G401 (cell line): ENCODE results near the gene SSBP2. TPM values are rescaled to one million over a fixed set of nuclear protein-coding genes. Genes with fewer than 3 reads are reported as not detected.
"Not testable (repeated sequence)": the region's sequence is repeated elsewhere in the genome, so short reads cannot be mapped to it uniquely, and the experiment has no call there.

Experiments used
- DNase-seq: peaks from one replicate; pipeline ENCODE4 v3.0.0-alpha.2; 2015; ENCODE audit warnings: low spot score
- in situ Hi-C: cut with HindIII; loops from 2 replicates; pipeline ENCODE4 v1.10.0; 2016; ENCODE audit warnings: low sequenced_read_pairs, mixed read lengths
- total RNA-seq: library from RNA; depleted of rRNA; stranded (reverse); fragments of >200 nt; shearing (Covaris generic); gene quantifications from 2 replicates; pipeline ENCODE4 v1.2.3, GENCODE V29; 2014

The SSBP2 gene
- total RNA-seq, 1 experiment from 2014 or later: 23.7 TPM

- in situ Hi-C loops, DNase-seq: not testable (repeated sequence)
Observed at GRCh38 chr5:81628061-81628460, 122.8 kb downstream of the SSBP2 start.

GRCh38 chr5:81626524-81626923 is 124.4 kb downstream of the SSBP2 start:
- in situ Hi-C loops: no loop called here
- no peak for DNase-seq

GRCh38 chr5:81609810-81610375 is 141.0 kb downstream of the SSBP2 start:
- no peak for DNase-seq
- in situ Hi-C loops: no loop called here

- in situ Hi-C loops: no loop called here
- DNase-seq: no peak
Observed at GRCh38 chr5:81608976-81609375, 141.9 kb downstream of the SSBP2 start.

GRCh38 chr5:81607693-81608092 is 143.2 kb downstream of the SSBP2 start:
- DNase-seq: no peak
- in situ Hi-C loops: no loop called here

GRCh38 chr5:81606150-81606549 is 144.7 kb downstream of the SSBP2 start:
- DNase-seq: no peak
- in situ Hi-C loops: no loop called here

GRCh38 chr5:81605299-81605698 is 145.6 kb downstream of the SSBP2 start:
- in situ Hi-C loops: no loop called here
- no peak for DNase-seq

- no peak for DNase-seq
- in situ Hi-C loops: no loop called here
Observed at GRCh38 chr5:81604193-81604592, 146.7 kb downstream of the SSBP2 start.

GRCh38 chr5:81601919-81602318 is 149.0 kb downstream of the SSBP2 start:
- DNase-seq: no peak
- in situ Hi-C loops: no loop called here

GRCh38 chr5:81592085-81592484 is 158.8 kb downstream of the SSBP2 start:
- DNase-seq, in situ Hi-C loops: not testable (repeated sequence)

GRCh38 chr5:81590498-81591384 is 160.2 kb downstream of the SSBP2 start:
- DNase-seq: no peak
- in situ Hi-C loops: no loop called here

GRCh38 chr5:81579262-81579924 is 171.5 kb downstream of the SSBP2 start:
- peak; percentile 75 for DNase-seq
- in situ Hi-C loops: no loop called here

- in situ Hi-C loops: no loop called here
- no peak for DNase-seq
Observed at GRCh38 chr5:81577091-81577490, 173.8 kb downstream of the SSBP2 start.

GRCh38 chr5:81575924-81576323 is 175.0 kb downstream of the SSBP2 start:
- in situ Hi-C loops: no loop called here

GRCh38 chr5:81572201-81572600 is 178.7 kb downstream of the SSBP2 start:
- in situ Hi-C loops: no loop called here
- DNase-seq: no peak

More at GRCh38 chr5:81575924-81576323, 175.0 kb downstream of the SSBP2 start:
- no peak for DNase-seq

GRCh38 chr5:81558188-81558587 is 192.7 kb downstream of the SSBP2 start:
- in situ Hi-C loops: no loop called here

GRCh38 chr5:81556809-81557208 is 194.1 kb downstream of the SSBP2 start:
- no peak for DNase-seq
- in situ Hi-C loops: no loop called here

More at GRCh38 chr5:81558188-81558587, 192.7 kb downstream of the SSBP2 start:
- DNase-seq: no peak

- in situ Hi-C loops: no loop called here
- no peak for DNase-seq
Observed at GRCh38 chr5:81555865-81556264, 195.0 kb downstream of the SSBP2 start.

GRCh38 chr5:81554647-81555046 is 196.2 kb downstream of the SSBP2 start:
- DNase-seq: no peak
- in situ Hi-C loops: no loop called here

- no peak for DNase-seq
Observed at GRCh38 chr5:81553567-81554212, 197.2 kb downstream of the SSBP2 start.

More at GRCh38 chr5:81553567-81554212, 197.2 kb downstream of the SSBP2 start:
- in situ Hi-C loops: no loop called here
